ENCODE results near the gene DKKL1.

DKKL1 gene

GRCh38 chr19:49383599-49383998 lies 19.9 kb downstream of the DKKL1 start:
- H3K4me1 ChIP-seq (ENCODE audit: insufficient read depth, insufficient read length), result no peaks in the 10 kb centered on the region
- H3K9me3 ChIP-seq (ENCODE audit: insufficient read depth, low read length), result peaks cover 11% of the 10 kb centered on the region
- H3K36me3 ChIP-seq (ENCODE audit: insufficient read depth, insufficient read length, low read length), result no peaks in the 10 kb centered on the region
- H3K9ac ChIP-seq (ENCODE audit: insufficient read length, low read depth), result no peak overlapping the region
- DNase-seq (ENCODE audit: low read depth, low spot score), result no peak
- H3K27me3 ChIP-seq (ENCODE audit: insufficient read depth, insufficient read length), result no peaks in the 10 kb centered on the region
- no peak for TF ChIP-seq SUZ12 (IDR thresholded peaks at IDR 0.05; ENCODE audit: extremely low read depth, insufficient read depth, insufficient read length)
- no peak for TF ChIP-seq ZNF274 (IDR thresholded peaks at IDR 0.05; ENCODE audit: low read depth, low read length)
- TF ChIP-seq YY1 (IDR thresholded peaks at IDR 0.05; ENCODE audit: insufficient read depth, insufficient read length), result no peak
- no peak overlapping the region for H3K4me3 ChIP-seq (ENCODE audit: insufficient read length, low read depth)

- DNase-seq (ENCODE audit: low read depth, low spot score), result peak; percentile 25
- H3K9me3 ChIP-seq (ENCODE audit: insufficient read depth, low read length), result 0 out of 2 replicates have a peak, but pooled peaks cover under 1% of the 10 kb centered on the region
- H3K4me3 ChIP-seq (ENCODE audit: insufficient read length, low read depth), result no peak within 1 kb of the TSS
- TF ChIP-seq ZNF274 (IDR thresholded peaks at IDR 0.05; ENCODE audit: low read depth, low read length) (no peak), SUZ12 (IDR thresholded peaks at IDR 0.05; ENCODE audit: extremely low read depth, insufficient read depth, insufficient read length) (no peak), YY1 (IDR thresholded peaks at IDR 0.05; ENCODE audit: insufficient read depth, insufficient read length) (no peak)
- H3K27me3 ChIP-seq (ENCODE audit: insufficient read depth, insufficient read length), result no peaks in the 10 kb centered on the region
- H3K9ac ChIP-seq (ENCODE audit: insufficient read length, low read depth), result no peak within 1 kb of the TSS
- H3K36me3 ChIP-seq (ENCODE audit: insufficient read depth, insufficient read length, low read length), result no peaks in the 10 kb centered on the region
- peaks cover 5% of the 10 kb centered on the region for H3K4me1 ChIP-seq (ENCODE audit: insufficient read depth, insufficient read length)
These were observed 24.3 kb downstream of the DKKL1 start, which contains the start of gene KASH5 for GRCh38 chr19:49387936-49388372. TSS of gene KASH5 (plus strand) at chr19:49388249. CDS start at chr19:49390884, 2,635 bp downstream.

- no peak for DNase-seq (ENCODE audit: low read depth, low spot score)
- no peak for TF ChIP-seq ZNF274 (IDR thresholded peaks at IDR 0.05; ENCODE audit: low read depth, low read length)
- TF ChIP-seq YY1 (IDR thresholded peaks at IDR 0.05; ENCODE audit: insufficient read depth, insufficient read length), result no peak
- TF ChIP-seq SUZ12 (IDR thresholded peaks at IDR 0.05; ENCODE audit: extremely low read depth, insufficient read depth, insufficient read length), result no peak
- Histone ChIP-seq H3K36me3 (ENCODE audit: insufficient read depth, insufficient read length, low read length) (no peaks in the 10 kb centered on the region), H3K9me3 (ENCODE audit: insufficient read depth, low read length) (no peaks in the 10 kb centered on the region), H3K4me1 (ENCODE audit: insufficient read depth, insufficient read length) (peaks cover 10% of the 10 kb centered on the region), H3K4me3 (ENCODE audit: insufficient read length, low read depth) (no peak overlapping the region), H3K9ac (ENCODE audit: insufficient read length, low read depth) (no peak overlapping the region), H3K27me3 (ENCODE audit: insufficient read depth, insufficient read length) (no peaks in the 10 kb centered on the region)
These were observed 25.7 kb downstream of the DKKL1 start for GRCh38 chr19:49389406-49389805.

- H3K4me1 ChIP-seq (ENCODE audit: insufficient read depth, insufficient read length), result peaks cover 13% of the 10 kb centered on the region
- no peaks in the 10 kb centered on the region for H3K36me3 ChIP-seq (ENCODE audit: insufficient read depth, insufficient read length, low read length)
- DNase-seq (ENCODE audit: low read depth, low spot score), result no peak
- no peak overlapping the region for H3K9ac ChIP-seq (ENCODE audit: insufficient read length, low read depth)
- H3K9me3 ChIP-seq (ENCODE audit: insufficient read depth, low read length), result no peaks in the 10 kb centered on the region
- TF ChIP-seq SUZ12 (IDR thresholded peaks at IDR 0.05; ENCODE audit: extremely low read depth, insufficient read depth, insufficient read length) (no peak), YY1 (IDR thresholded peaks at IDR 0.05; ENCODE audit: insufficient read depth, insufficient read length) (no peak), ZNF274 (IDR thresholded peaks at IDR 0.05; ENCODE audit: low read depth, low read length) (no peak)
- H3K27me3 ChIP-seq (ENCODE audit: insufficient read depth, insufficient read length), result no peaks in the 10 kb centered on the region
- no peak overlapping the region for H3K4me3 ChIP-seq (ENCODE audit: insufficient read length, low read depth)
These were observed 26.7 kb downstream of the DKKL1 start for GRCh38 chr19:49390131-49390928.

- no peak for DNase-seq (ENCODE audit: low read depth, low spot score)
- Histone ChIP-seq H3K36me3 (ENCODE audit: insufficient read depth, insufficient read length, low read length) (no peaks in the 10 kb centered on the region), H3K9me3 (ENCODE audit: insufficient read depth, low read length) (no peaks in the 10 kb centered on the region), H3K4me3 (ENCODE audit: insufficient read length, low read depth) (no peak overlapping the region), H3K27me3 (ENCODE audit: insufficient read depth, insufficient read length) (no peaks in the 10 kb centered on the region), H3K4me1 (ENCODE audit: insufficient read depth, insufficient read length) (peaks cover 14% of the 10 kb centered on the region), H3K9ac (ENCODE audit: insufficient read length, low read depth) (no peak overlapping the region)
- TF ChIP-seq YY1 (IDR thresholded peaks at IDR 0.05; ENCODE audit: insufficient read depth, insufficient read length) (no peak), SUZ12 (IDR thresholded peaks at IDR 0.05; ENCODE audit: extremely low read depth, insufficient read depth, insufficient read length) (no peak), ZNF274 (IDR thresholded peaks at IDR 0.05; ENCODE audit: low read depth, low read length) (no peak)
These were observed 27.3 kb downstream of the DKKL1 start for GRCh38 chr19:49390929-49391359.

GRCh38 chr19:49391581-49392399 lies 28.1 kb downstream of the DKKL1 start:
- H3K4me1 ChIP-seq (ENCODE audit: insufficient read depth, insufficient read length), result peaks cover 14% of the 10 kb centered on the region
- peak; percentile 40 for DNase-seq (ENCODE audit: low read depth, low spot score)
- H3K36me3 ChIP-seq (ENCODE audit: insufficient read depth, insufficient read length, low read length), result no peaks in the 10 kb centered on the region
- H3K9me3 ChIP-seq (ENCODE audit: insufficient read depth, low read length), result no peaks in the 10 kb centered on the region
- H3K9ac ChIP-seq (ENCODE audit: insufficient read length, low read depth), result no peak overlapping the region
- H3K27me3 ChIP-seq (ENCODE audit: insufficient read depth, insufficient read length), result no peaks in the 10 kb centered on the region
- TF ChIP-seq ZNF274 (IDR thresholded peaks at IDR 0.05; ENCODE audit: low read depth, low read length) (no peak), YY1 (IDR thresholded peaks at IDR 0.05; ENCODE audit: insufficient read depth, insufficient read length) (no peak), SUZ12 (IDR thresholded peaks at IDR 0.05; ENCODE audit: extremely low read depth, insufficient read depth, insufficient read length) (no peak)
- H3K4me3 ChIP-seq (ENCODE audit: insufficient read length, low read depth), result no peak overlapping the region

- Histone ChIP-seq H3K9ac (ENCODE audit: insufficient read length, low read depth) (no peak overlapping the region), H3K9me3 (ENCODE audit: insufficient read depth, low read length) (no peaks in the 10 kb centered on the region), H3K36me3 (ENCODE audit: insufficient read depth, insufficient read length, low read length) (no peaks in the 10 kb centered on the region), H3K4me3 (ENCODE audit: insufficient read length, low read depth) (no peak overlapping the region), H3K27me3 (ENCODE audit: insufficient read depth, insufficient read length) (no peaks in the 10 kb centered on the region), H3K4me1 (ENCODE audit: insufficient read depth, insufficient read length) (peaks cover 22% of the 10 kb centered on the region)
- TF ChIP-seq SUZ12 (IDR thresholded peaks at IDR 0.05; ENCODE audit: extremely low read depth, insufficient read depth, insufficient read length) (no peak), YY1 (IDR thresholded peaks at IDR 0.05; ENCODE audit: insufficient read depth, insufficient read length) (no peak), ZNF274 (IDR thresholded peaks at IDR 0.05; ENCODE audit: low read depth, low read length) (no peak)
- DNase-seq (ENCODE audit: low read depth, low spot score), result no peak
These were observed 30.2 kb downstream of the DKKL1 start for GRCh38 chr19:49393881-49394280.
